GM23338 (cell line): Measurements from ENCODE around the gene NBAS.

ENCODE experiments used
- CTCF ChIP-seq, 2 experiments: fragments of 200-600 bp in 1 of 2; sonication (generic) in 1 of 2; conservative IDR thresholded peaks; 2 replicates each; pipeline versions ENCODE4 v1.5.1 to v1.6.1; 2016 to 2017; ENCODE audit warnings: antibody characterized with exemption in 2 of 2, low read depth in 2 of 2, mild to moderate bottlenecking in 2 of 2, moderate library complexity in 1 of 2
- ETS1 ChIP-seq: IDR thresholded peaks from 2 replicates; pipeline ENCODE4 v1.6.1; 2016; ENCODE audit warnings: antibody characterized with exemption
- EZH2 ChIP-seq: fragments of 200-600 bp; sonication (generic); IDR thresholded peaks from one replicate; pipeline ENCODE4 v1.8.0; 2017; ENCODE audit warnings: antibody characterized with exemption, mild to moderate bottlenecking, low read depth; ENCODE audit not compliant: unreplicated experiment
- EZH2phosphoT487 ChIP-seq: fragments of 200-600 bp; sonication (generic); IDR thresholded peaks from one replicate; pipeline ENCODE4 v1.8.1; 2018; ENCODE audit warnings: antibody characterized with exemption; ENCODE audit not compliant: unreplicated experiment
- JUNB ChIP-seq: IDR thresholded peaks from one replicate; pipeline ENCODE4 v1.6.1; 2016; ENCODE audit warnings: antibody characterized with exemption; ENCODE audit not compliant: unreplicated experiment
- POLR2AphosphoS5 ChIP-seq: IDR thresholded peaks from 2 replicates; pipeline ENCODE4 v1.6.1; 2016; ENCODE audit warnings: antibody characterized with exemption, low read depth
- REST ChIP-seq: IDR thresholded peaks from one replicate; pipeline ENCODE4 v1.6.1; 2018; ENCODE audit warnings: antibody characterized with exemption; ENCODE audit not compliant: unreplicated experiment
- ZNF114 ChIP-seq: fragments of 250-450 bp; sonication (Bioruptor Pico); IDR thresholded peaks from 2 replicates; pipeline ENCODE4 v1.5.0; 2020; ENCODE audit warnings: mild to moderate bottlenecking, moderate library complexity

GRCh38 chr2:15538792-15539191 is 22.3 kb downstream of the NBAS start:
- TF ChIP-seq CTCF (conservative IDR thresholded peaks at IDR 0.05; ENCODE audit: low read depth in 2 of 2) (no peak), ETS1 (no peak), ZNF114 (CRISPR knock-in tag) (no peak), EZH2phosphoT487 (no peak), JUNB (no peak), REST (no peak), EZH2 (no peak), POLR2AphosphoS5 (no peak)
